Esophagus squamous epithelium (tissue), 4 donors: ENCODE data around the gene GALNT8.

Experiments used
- POLR2A ChIP-seq, 4 donors: fragments of 450-650 bp; IDR thresholded peaks; one replicate each; pipeline ENCODE4 v1.6.1; 2017; ENCODE audit warnings: antibody characterized with exemption in 4 of 4, mild to moderate bottlenecking in 4 of 4, moderate library complexity in 3 of 4
- TF ChIP-seq, protein P1 (sequence below), 6 experiments: fragments of 450-650 bp in 4 of 6; fragments of 200-600 bp in 2 of 6; sonication (generic) in 2 of 6; IDR thresholded peaks; one replicate each; pipeline ENCODE4 v1.5.1; 2016 to 2019; ENCODE audit warnings: antibody characterized with exemption in 6 of 6, mild to moderate bottlenecking in 4 of 6, moderate library complexity in 4 of 6

DNA sequence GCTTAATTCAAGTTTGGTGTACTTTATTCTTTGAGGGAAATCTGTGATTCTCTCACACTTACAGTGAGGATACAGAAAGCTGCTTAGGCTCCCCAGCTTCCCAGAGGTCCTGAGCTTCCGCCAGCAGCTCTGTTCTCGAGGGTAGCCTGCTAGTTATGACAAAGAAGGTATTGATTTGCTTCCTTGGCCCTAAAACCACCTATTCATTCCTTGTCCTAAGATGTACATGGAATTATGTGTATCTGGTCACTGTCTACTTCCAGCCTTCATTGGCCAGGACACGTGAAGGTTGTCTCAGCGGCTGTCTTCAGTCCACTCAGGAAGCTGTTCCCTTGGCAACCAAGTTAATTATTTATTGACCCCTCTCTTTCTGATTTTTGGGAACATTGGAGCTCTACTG lies 55.7 kb downstream of the GALNT8 start:
- TF ChIP-seq, protein P1, sequence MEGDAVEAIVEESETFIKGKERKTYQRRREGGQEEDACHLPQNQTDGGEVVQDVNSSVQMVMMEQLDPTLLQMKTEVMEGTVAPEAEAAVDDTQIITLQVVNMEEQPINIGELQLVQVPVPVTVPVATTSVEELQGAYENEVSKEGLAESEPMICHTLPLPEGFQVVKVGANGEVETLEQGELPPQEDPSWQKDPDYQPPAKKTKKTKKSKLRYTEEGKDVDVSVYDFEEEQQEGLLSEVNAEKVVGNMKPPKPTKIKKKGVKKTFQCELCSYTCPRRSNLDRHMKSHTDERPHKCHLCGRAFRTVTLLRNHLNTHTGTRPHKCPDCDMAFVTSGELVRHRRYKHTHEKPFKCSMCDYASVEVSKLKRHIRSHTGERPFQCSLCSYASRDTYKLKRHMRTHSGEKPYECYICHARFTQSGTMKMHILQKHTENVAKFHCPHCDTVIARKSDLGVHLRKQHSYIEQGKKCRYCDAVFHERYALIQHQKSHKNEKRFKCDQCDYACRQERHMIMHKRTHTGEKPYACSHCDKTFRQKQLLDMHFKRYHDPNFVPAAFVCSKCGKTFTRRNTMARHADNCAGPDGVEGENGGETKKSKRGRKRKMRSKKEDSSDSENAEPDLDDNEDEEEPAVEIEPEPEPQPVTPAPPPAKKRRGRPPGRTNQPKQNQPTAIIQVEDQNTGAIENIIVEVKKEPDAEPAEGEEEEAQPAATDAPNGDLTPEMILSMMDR (IDR thresholded peaks at IDR 0.05) = no peak
- no peak for TF ChIP-seq POLR2A (IDR thresholded peaks at IDR 0.05)
